Mucosa of descending colon (tissue), 3 donors: ENCODE measurements around the gene SULT2B1. TPM values are rescaled to one million over a fixed set of nuclear protein-coding genes. Genes with fewer than 3 reads are reported as not detected.

Experiments
- ATAC-seq: fragments of 200-7000 bp; cut with Tn5 transposase; one replicate; pipeline ENCODE4 v1.9.1; 2020; ENCODE audit warnings: mild to moderate bottlenecking, moderate library complexity
- DNase-seq, 3 donors: peaks; one replicate each; pipeline ENCODE4 v3.0.0-alpha.2; 2020
- H3K36me3 ChIP-seq: fragments of 200-600 bp; one replicate; pipeline ENCODE4 v1.8.0; 2021; ENCODE audit warnings: low read depth, mild to moderate bottlenecking
- H3K4me1 ChIP-seq: fragments of 200-600 bp; one replicate; pipeline ENCODE4 v1.8.0; 2021; ENCODE audit warnings: low read depth, mild to moderate bottlenecking
- H3K4me3 ChIP-seq: fragments of 200-600 bp; one replicate; pipeline ENCODE4 v1.8.0; 2021; ENCODE audit warnings: mild to moderate bottlenecking
- H3K9me3 ChIP-seq: fragments of 200-600 bp; one replicate; pipeline ENCODE4 v1.8.0; 2021; ENCODE audit warnings: mild to moderate bottlenecking
- intact Hi-C, 2 donors: fragments of 100-400 bp; cut with DNase I in 1 of 2; cut with micrococcal nuclease in 1 of 2; formaldehyde crosslinking; loops; one replicate each; pipeline versions ENCODE4 v1.11.0 to v1.11.1; 2022; cut with DNase I, micrococcal nuclease
- total RNA-seq, 3 donors: library from RNA; stranded (reverse); fragmentation: NEBNext Ultra II Directional in 2 of 3; extraction: Animal tissue kit (Norgen Biotek cat#: 25700) in 2 of 3; gene quantifications; one replicate each; pipeline versions ENCODE4 v1.2.1 to v1.2.4, GENCODE V29; 2021 to 2023
- TF ChIP-seq, protein P1 (sequence below): fragments of 200-600 bp; IDR thresholded peaks from one replicate; pipeline ENCODE4 v1.8.0; 2022; ENCODE audit warnings: antibody characterized with exemption, mild to moderate bottlenecking
- donor health status: DM: no; HTN: no; CAD: no; lungs with moderate emphysema.
- donor health status: DM: no; HTN: no; CAD: no.
- donor health status: DM: no; HTN: yes; CAD: no.

SULT2B1 gene
- total RNA-seq, 3 donors from 2014 or later: 0.51 to 3.1 (median 1.1) TPM

DNA sequence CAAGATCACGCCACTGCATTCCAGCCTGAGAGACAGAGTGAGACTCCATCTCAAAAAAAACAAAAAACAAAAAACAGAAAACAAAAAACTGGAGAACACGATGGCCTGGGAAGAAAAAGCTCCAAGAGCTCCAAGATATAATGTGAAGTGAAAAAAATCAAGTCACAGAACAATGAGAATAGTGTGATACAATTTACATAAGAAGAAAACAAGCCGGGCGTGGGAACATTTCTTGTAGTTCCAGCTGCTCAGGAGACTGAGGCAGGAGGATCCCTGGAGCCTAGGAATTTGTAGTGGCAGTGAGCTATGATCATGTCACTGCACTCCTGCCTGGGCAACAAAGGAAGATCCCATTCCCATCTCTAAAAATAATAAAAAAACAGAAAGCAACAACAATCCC, 31.8 kb upstream of the SULT2B1 start:
- ATAC-seq (no peak), DNase-seq (no peak)
- no peaks in the 10 kb centered on the region for H3K4me1 ChIP-seq
- H3K36me3 ChIP-seq: no peaks in the 10 kb centered on the region
- TF ChIP-seq, protein P1, sequence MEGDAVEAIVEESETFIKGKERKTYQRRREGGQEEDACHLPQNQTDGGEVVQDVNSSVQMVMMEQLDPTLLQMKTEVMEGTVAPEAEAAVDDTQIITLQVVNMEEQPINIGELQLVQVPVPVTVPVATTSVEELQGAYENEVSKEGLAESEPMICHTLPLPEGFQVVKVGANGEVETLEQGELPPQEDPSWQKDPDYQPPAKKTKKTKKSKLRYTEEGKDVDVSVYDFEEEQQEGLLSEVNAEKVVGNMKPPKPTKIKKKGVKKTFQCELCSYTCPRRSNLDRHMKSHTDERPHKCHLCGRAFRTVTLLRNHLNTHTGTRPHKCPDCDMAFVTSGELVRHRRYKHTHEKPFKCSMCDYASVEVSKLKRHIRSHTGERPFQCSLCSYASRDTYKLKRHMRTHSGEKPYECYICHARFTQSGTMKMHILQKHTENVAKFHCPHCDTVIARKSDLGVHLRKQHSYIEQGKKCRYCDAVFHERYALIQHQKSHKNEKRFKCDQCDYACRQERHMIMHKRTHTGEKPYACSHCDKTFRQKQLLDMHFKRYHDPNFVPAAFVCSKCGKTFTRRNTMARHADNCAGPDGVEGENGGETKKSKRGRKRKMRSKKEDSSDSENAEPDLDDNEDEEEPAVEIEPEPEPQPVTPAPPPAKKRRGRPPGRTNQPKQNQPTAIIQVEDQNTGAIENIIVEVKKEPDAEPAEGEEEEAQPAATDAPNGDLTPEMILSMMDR: no peak
- intact Hi-C loops: no loop called here
- H3K4me3 ChIP-seq: no peak overlapping the region
- H3K9me3 ChIP-seq: peaks cover 12% of the 10 kb centered on the region

DNA sequence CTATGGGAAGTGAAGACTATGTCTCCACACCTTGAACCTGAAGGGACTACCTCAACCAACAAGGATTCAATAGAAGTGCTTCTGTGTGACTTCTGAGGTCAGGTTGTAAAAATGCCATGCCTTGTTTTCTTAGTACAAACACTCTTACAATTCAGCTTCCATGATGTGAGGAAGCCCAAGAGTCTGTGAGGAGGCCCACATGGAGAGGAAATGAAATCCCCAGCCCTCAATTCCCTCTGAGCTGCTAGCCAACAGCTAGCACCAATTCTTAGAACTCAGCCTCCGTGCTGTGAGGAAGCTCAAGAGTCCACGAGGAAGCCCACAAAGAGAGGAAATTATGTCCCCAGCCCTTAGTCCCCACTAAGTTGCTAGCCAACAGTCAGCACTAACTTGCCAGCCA, 27.8 kb upstream of the SULT2B1 start:
- peaks cover 37% of the 10 kb centered on the region for H3K9me3 ChIP-seq
- no peaks in the 10 kb centered on the region for H3K36me3 ChIP-seq
- DNase-seq (no peak), ATAC-seq (no peak)
- intact Hi-C loops: no loop called here
- H3K4me1 ChIP-seq: no peaks in the 10 kb centered on the region
- TF ChIP-seq, protein P1: no peak
- H3K4me3 ChIP-seq: no peak overlapping the region

DNA sequence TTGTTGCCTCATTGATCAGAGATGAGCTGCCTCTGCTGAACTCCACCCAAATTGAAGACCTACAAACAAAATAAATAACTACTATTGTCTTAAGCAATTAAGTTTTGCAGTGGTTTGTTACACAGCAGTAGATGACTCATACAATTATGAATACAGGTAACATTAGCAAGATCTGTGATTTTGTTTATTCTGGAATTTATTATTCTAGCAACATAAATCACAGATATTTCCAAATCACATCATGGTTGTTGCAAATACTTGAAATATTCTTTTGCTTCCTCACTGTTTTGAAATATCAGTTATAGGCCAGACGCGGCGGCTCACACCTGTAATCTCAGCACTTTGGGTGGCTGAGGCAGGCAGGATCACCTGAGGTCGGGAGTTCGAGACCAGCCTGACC, 27.2 kb upstream of the SULT2B1 start:
- ATAC-seq: no peak
- Histone ChIP-seq H3K9me3 (peaks cover 40% of the 10 kb centered on the region), H3K36me3 (no peaks in the 10 kb centered on the region), H3K4me1 (no peaks in the 10 kb centered on the region), H3K4me3 (no peak overlapping the region)
- no peak for DNase-seq
- intact Hi-C loops: no loop called here
- TF ChIP-seq, protein P1: no peak

DNA sequence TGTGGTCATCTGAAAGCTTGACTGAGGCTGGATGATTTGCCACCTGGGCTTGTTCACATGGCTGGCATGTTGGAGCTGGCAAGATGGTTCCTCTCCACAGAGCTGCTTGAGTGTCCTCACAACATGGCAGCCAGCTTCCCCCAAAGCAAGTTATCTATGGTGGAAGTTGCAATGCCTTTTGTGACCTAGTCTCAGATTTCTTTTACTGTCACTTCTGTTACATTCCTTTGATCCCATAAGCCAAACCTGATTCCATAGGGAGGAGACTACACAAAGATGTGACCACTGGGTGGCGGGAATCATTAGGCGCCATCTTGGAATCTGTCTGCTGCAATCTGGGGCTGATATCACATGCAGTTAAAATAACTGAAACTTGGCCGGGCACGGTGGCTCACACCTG, 22.8 kb upstream of the SULT2B1 start:
- no peaks in the 10 kb centered on the region for H3K36me3 ChIP-seq
- H3K4me1 ChIP-seq: no peaks in the 10 kb centered on the region
- no peak overlapping the region for H3K4me3 ChIP-seq
- TF ChIP-seq, protein P1: no peak
- ATAC-seq (no peak), DNase-seq (no peak)
- intact Hi-C loops: no loop called here
- H3K9me3 ChIP-seq: peaks cover 37% of the 10 kb centered on the region

DNA sequence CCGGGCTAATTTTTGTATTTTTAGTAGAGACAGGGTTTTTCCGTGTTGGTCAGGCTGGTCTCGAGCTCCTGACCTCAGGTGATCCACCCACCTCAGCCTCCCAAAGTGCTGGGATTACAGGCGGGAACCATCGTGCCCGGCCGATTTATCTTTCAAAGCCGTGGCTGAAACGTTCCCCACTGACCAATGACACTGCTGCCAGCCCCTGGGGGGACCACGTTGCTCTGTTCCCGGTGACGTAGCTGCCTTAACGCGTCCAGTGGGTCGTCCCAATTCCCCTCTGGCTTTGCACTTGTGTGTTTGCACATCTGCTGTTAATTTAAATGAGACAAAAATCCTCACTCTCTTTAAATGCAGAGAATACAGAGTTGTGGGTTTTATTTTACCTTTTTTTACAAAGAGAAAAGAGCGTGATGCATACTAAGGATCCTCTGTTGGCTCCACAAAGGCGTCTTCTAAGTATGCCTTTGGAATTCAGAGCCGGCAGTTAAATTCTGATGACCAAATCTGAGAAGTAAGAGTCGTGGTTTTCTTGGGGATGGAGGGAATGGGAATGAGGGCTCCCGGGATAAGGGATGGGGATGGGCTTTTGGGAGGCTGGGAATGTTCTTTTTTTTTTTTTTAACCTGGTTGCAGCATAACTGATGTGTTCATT, 21.8 kb upstream of the SULT2B1 start:
- no peaks in the 10 kb centered on the region for H3K36me3 ChIP-seq
- H3K9me3 ChIP-seq: peaks cover 28% of the 10 kb centered on the region
- H3K4me1 ChIP-seq: no peaks in the 10 kb centered on the region
- intact Hi-C loops: no loop called here
- ATAC-seq (no peak), DNase-seq (no peak)
- TF ChIP-seq, protein P1: no peak
- no peak overlapping the region for H3K4me3 ChIP-seq

DNA sequence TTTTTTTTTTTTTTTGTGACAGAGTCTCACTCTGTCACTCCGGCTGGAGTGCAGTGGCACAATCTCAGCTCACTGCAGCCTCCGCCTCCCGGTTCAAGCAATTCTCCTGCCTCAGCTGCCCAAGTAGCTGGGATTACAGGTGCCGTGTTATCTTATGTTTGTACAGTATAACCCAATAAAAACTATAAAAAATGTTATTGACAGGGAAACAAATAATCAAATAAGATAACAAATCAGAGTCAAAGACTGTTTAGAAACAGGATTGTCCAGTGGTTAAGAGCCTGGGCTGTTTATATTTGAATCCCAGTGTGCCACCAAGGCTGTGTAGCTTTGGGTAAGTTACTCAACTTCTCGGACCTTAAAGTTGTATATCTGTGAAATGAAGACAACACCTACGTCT, 21.2 kb upstream of the SULT2B1 start:
- Histone ChIP-seq H3K4me3 (no peak overlapping the region), H3K36me3 (no peaks in the 10 kb centered on the region), H3K4me1 (no peaks in the 10 kb centered on the region), H3K9me3 (peaks cover 28% of the 10 kb centered on the region)
- ATAC-seq (peak; percentile 86), DNase-seq (peak in 1 of 3 donors; percentile 47)
- intact Hi-C loops: no loop called here
- TF ChIP-seq, protein P1: no peak
